ENCODE data around the gene FBRS. TPM values are rescaled to one million over a fixed set of nuclear protein-coding genes. Genes with fewer than 3 reads are reported as not detected.

Gene FBRS
- total and polyA plus RNA-seq, 2 of the 13 experiments (the other 11 are each of a cell fraction or from before 2014, with no cell fraction given), result 13.7 to 16.2 TPM

- H3K9me3 ChIP-seq (ENCODE audit: low read length), result no peaks in the 10 kb centered on the region
- TF ChIP-seq HOMEZ (CRISPR knock-in tag; IDR thresholded peaks at IDR 0.05; ENCODE audit: low read depth) (no peak), ZNF251 (CRISPR knock-in tag; IDR thresholded peaks at IDR 0.05) (no peak), POLR2G (IDR thresholded peaks at IDR 0.05; ENCODE audit: low read depth, low read length) (0 out of 2 replicates have a peak, but pooled peaks have one; percentile 10), NONO (IDR thresholded peaks at IDR 0.05) (no peak), NONO (CRISPR knock-in tag; conservative IDR thresholded peaks at IDR 0.05) (no peak), CENPT (CRISPR knock-in tag; IDR thresholded peaks at IDR 0.05; ENCODE audit: low read depth) (no peak), ZNF143 (CRISPR knock-in tag; IDR thresholded peaks at IDR 0.05) (no peak), KAT8 (CRISPR knock-in tag; IDR thresholded peaks at IDR 0.05) (no peak)
- peaks cover 61 to 87% of the 10 kb centered on the region in 2 experiments for H3K36me3 ChIP-seq (replicated peaks in 1 of 2; ENCODE audit: control insufficient read depth in 1 of 2, insufficient read depth in 2 of 2, low read length in 2 of 2)
- CTCF ChIA-PET (ENCODE audit: low intra/inter-chr PET ratio, low total read pairs), result no interaction called here
- BruUV-seq (replicated peaks), result no TSS peak
- peaks cover 20% of the 10 kb centered on the region for H3K4me1 ChIP-seq (ENCODE audit: insufficient read depth, low read length)
- no peak overlapping the region for H2AFZ ChIP-seq (ENCODE audit: low read length)
- in situ Hi-C loops (cut with HindIII; ENCODE audit: extremely low pct_ligation_motif_present, low pct_unique_long_range_greater_than_20kb) (loop anchor here (25.0 kb wide), 1 partner anchor 854 kb away; the partner anchor contains the start of genes MAZ, MVP, PAGR1 and PRRT2), intact Hi-C loops (cut with micrococcal nuclease; ENCODE audit: unreplicated experiment) (no loop called here)
- H3K27me3 ChIP-seq (ENCODE audit: control insufficient read depth in 1 of 2, insufficient read depth in 2 of 2, low read length in 2 of 2), result no peaks in the 10 kb centered on the region
- no peak overlapping the region for H3K4me3 ChIP-seq (replicated peaks in 1 of 3; ENCODE audit: insufficient read depth in 1 of 3, low read depth in 2 of 3, low read length in 3 of 3)
- no peak for DNase-seq (ENCODE audit: low spot score)
- FAIRE-seq, result no peak
- H3K79me2 ChIP-seq (ENCODE audit: insufficient read depth, low read length), result peaks cover 29% of the 10 kb centered on the region
- no peak for ATAC-seq
- H3K4me2 ChIP-seq (ENCODE audit: low read depth, low read length), result no peak overlapping the region
- POLR2A ChIA-PET, result interaction anchor here (0.9 kb wide), 1 partner anchor 25 kb away, joined by 3 read pairs; no protein-coding TSS in a partner anchor
- no peak overlapping the region for H3K9ac ChIP-seq (ENCODE audit: insufficient read depth, low read depth, low read length)
- H4K20me1 ChIP-seq (ENCODE audit: insufficient read depth, low read length), result peaks cover 17% of the 10 kb centered on the region; the same call in 1 of the 2 replicates
- no peak overlapping the region for H3K27ac ChIP-seq (ENCODE audit: extremely low read length, insufficient read depth, low read length)
- 98% methylated on average over 4 of the region's 4 CpGs for WGBS (ENCODE audit: low lambda C conversion rate)
Observed at GRCh38 chr16:30665830-30666190, 7.6 kb downstream of the FBRS start.
